RWPE2 (cell line): Measurements from ENCODE around the gene KLHL20.
"Not testable (repeated sequence)": the region's sequence is repeated elsewhere in the genome, so short reads cannot be mapped to it uniquely, and the experiment has no call there.

Experiments used
- ATAC-seq: fragments of 200-7000 bp; cut with Tn5 transposase; 3 replicates; pipeline ENCODE4 v1.9.1; 2021; ENCODE audit warnings: low read depth
- DNase-seq: peaks from one replicate; pipeline ENCODE4 v3.0.0-alpha.2; 2020; ENCODE audit warnings: low spot score
- H3K27ac ChIP-seq: fragments of 450-650 bp; 2 replicates; pipeline ENCODE4 v1.5.1; 2017; ENCODE audit warnings: mild to moderate bottlenecking; ENCODE audit not compliant: poor library complexity, severe bottlenecking
- H3K27me3 ChIP-seq: fragments of 250-450 bp; sonication (Bioruptor Pico); 2 replicates; pipeline ENCODE4 v1.5.1; 2021; ENCODE audit warnings: mild to moderate bottlenecking, moderate library complexity; ENCODE audit not compliant: insufficient read depth, poor library complexity, severe bottlenecking
- H3K36me3 ChIP-seq: fragments of 250-450 bp; sonication (Bioruptor Pico); 2 replicates; pipeline ENCODE4 v1.5.1; 2020; ENCODE audit warnings: low read depth, mild to moderate bottlenecking, moderate library complexity
- H3K4me1 ChIP-seq: fragments of 250-450 bp; sonication (Bioruptor Pico); 2 replicates; pipeline ENCODE4 v1.5.1; 2021; ENCODE audit warnings: mild to moderate bottlenecking, moderate library complexity; ENCODE audit not compliant: insufficient read depth, poor library complexity, severe bottlenecking
- H3K4me3 ChIP-seq: fragments of 250-450 bp; sonication (Bioruptor Pico); 2 replicates; pipeline ENCODE4 v1.5.1; 2021; ENCODE audit warnings: mild to moderate bottlenecking, moderate library complexity; ENCODE audit not compliant: severe bottlenecking
- H3K9me3 ChIP-seq: fragments of 250-450 bp; sonication (Bioruptor Pico); 2 replicates; pipeline ENCODE4 v1.5.1; 2021; ENCODE audit warnings: mild to moderate bottlenecking, moderate library complexity; ENCODE audit not compliant: severe bottlenecking
- TF ChIP-seq, protein P1 (sequence below): fragments of 450-650 bp; IDR thresholded peaks from one replicate; pipeline ENCODE4 v1.5.1; 2017; ENCODE audit warnings: mild to moderate bottlenecking, moderate library complexity; ENCODE audit not compliant: poor library complexity, severe bottlenecking

KLHL20 gene

DNA sequence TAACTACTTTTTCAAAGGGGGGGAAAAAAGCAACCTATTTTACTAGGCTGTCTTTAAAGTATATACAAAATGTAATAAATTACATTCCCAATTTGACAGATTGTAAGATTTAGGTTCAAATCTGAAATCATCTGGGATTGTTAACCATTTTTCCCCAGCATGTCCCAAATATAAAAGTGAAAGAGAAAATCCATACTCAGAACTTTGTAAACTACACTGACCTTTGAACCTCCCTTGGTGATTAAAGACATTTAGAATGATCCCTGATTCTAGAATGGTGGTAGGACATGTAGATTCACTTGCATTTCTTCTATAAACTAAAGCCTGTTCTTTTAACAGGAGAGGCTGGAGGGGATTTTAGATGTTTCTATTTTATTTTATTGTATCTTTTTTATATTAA, 39.0 kb downstream of the KLHL20 start:
- Histone ChIP-seq H3K9me3 (no peaks in the 10 kb centered on the region), H3K4me3 (no peak overlapping the region), H3K27me3 (no peaks in the 10 kb centered on the region), H3K36me3 (peaks cover 39% of the 10 kb centered on the region), H3K4me1 (no peaks in the 10 kb centered on the region), H3K27ac (no peak overlapping the region)
- ATAC-seq (no peak), DNase-seq (no peak)
- TF ChIP-seq, protein P1, sequence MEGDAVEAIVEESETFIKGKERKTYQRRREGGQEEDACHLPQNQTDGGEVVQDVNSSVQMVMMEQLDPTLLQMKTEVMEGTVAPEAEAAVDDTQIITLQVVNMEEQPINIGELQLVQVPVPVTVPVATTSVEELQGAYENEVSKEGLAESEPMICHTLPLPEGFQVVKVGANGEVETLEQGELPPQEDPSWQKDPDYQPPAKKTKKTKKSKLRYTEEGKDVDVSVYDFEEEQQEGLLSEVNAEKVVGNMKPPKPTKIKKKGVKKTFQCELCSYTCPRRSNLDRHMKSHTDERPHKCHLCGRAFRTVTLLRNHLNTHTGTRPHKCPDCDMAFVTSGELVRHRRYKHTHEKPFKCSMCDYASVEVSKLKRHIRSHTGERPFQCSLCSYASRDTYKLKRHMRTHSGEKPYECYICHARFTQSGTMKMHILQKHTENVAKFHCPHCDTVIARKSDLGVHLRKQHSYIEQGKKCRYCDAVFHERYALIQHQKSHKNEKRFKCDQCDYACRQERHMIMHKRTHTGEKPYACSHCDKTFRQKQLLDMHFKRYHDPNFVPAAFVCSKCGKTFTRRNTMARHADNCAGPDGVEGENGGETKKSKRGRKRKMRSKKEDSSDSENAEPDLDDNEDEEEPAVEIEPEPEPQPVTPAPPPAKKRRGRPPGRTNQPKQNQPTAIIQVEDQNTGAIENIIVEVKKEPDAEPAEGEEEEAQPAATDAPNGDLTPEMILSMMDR = no peak

DNA sequence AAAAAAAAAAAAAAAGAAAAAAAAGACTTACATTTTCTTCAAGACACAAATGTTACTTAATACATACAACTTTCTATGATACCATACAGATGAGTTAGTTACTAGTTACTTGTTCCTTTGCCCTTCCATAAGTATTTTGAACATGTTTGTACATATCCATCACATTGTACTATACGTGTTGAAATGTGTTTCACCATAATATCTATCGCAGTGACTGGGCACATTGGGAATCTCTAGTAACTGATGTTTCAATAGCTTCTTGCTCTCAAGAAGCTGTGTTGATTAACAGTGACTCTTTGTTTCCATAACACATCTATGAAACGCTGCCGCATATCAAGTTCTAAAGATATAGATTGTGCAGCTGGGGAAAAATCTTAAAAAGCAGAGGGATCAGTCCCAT, 42.9 kb downstream of the KLHL20 start:
- Histone ChIP-seq H3K27me3 (no peaks in the 10 kb centered on the region), H3K36me3 (peaks cover 34% of the 10 kb centered on the region), H3K4me3 (no peak overlapping the region), H3K4me1 (no peaks in the 10 kb centered on the region), H3K9me3 (no peaks in the 10 kb centered on the region), H3K27ac (no peak overlapping the region)
- TF ChIP-seq, protein P1 = no peak
- DNase-seq (no peak), ATAC-seq (no peak)

DNA sequence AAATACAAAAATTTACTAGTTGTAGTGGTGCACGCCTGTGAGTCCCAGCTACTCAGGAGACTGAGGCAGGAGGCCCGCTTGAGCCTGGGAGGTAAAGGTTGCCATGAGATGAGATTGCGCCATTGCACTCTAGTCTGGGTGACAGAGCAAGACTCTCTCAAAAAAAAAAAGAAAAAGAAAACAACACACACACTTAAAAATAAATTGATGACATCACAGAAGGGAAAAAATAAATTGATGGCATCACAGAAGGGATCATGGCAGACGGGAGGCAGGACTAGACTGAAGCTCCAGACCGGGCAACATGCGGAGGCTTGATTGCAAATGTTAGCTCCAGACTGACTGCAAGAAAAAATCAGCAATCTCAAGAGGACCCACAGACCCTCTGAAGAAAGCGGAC, 43.3 kb downstream of the KLHL20 start:
- TF ChIP-seq, protein P1 = no peak

DNA sequence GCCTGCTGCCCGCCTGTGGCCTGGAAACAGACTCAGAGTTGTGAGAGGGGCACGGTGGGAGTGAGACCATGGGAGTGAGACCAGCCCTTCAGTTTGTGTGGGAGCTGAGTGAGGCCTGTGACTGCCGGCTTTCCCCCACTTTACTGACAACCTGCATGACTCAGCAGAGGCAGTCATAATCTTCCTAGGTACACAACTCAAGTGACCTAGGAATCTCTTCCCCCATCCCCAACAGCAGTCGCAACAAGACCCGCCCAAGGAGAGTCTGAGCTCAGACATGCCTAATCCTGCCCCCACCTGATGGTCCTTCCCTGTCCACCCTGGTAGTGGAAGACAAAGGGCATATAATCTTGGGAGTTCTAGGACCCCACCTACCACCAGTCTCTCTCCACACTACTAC, 44.2 kb downstream of the KLHL20 start:
- no peaks in the 10 kb centered on the region for H3K4me1 ChIP-seq
- peaks cover 31% of the 10 kb centered on the region for H3K36me3 ChIP-seq
- ATAC-seq = no peak; the same call in 2 of the 3 replicates
- H3K4me3 ChIP-seq = no peak overlapping the region
- H3K9me3 ChIP-seq = peaks cover 3% of the 10 kb centered on the region
- H3K27ac ChIP-seq = no peak overlapping the region
- TF ChIP-seq, protein P1 = no peak
- no peak for DNase-seq
- no peaks in the 10 kb centered on the region for H3K27me3 ChIP-seq

More for the DNA sequence above, 43.3 kb downstream of the KLHL20 start:
- Histone ChIP-seq H3K27me3 (no peaks in the 10 kb centered on the region), H3K4me3 (no peak overlapping the region), H3K4me1 (no peaks in the 10 kb centered on the region), H3K36me3 (peaks cover 34% of the 10 kb centered on the region), H3K27ac (no peak overlapping the region), H3K9me3 (peaks cover 3% of the 10 kb centered on the region)
- ATAC-seq = no peak
- DNase-seq = no peak

DNA sequence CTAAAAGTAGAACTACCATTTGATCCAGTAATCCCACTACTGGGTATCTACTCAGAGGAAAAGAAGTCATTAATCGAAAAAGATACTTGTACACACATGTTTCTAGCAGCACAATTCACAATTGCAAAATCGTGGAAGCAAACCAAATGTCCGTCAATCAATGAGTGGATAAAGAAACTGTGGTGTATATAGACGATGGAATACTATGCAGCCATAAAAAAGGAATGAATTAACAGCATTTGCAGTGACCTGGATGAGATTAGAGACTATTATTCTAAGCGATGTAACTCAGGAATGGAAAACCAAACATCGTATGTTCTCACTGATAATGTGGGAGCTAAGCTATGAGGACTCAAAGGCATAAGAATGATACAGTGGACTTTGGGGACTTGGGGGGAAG, 49.5 kb downstream of the KLHL20 start:
- H3K9me3 ChIP-seq, DNase-seq, H3K4me1 ChIP-seq, H3K4me3 ChIP-seq, H3K27me3 ChIP-seq, H3K27ac ChIP-seq, ATAC-seq: not testable (repeated sequence)
- H3K36me3 ChIP-seq = peaks cover 17% of the 10 kb centered on the region
